GM21528 (cell line): Measurements from ENCODE around the gene GPS1.

ENCODE experiments used
- ATAC-seq: cut with Tn5 transposase; IDR thresholded peaks from one replicate; pipeline ENCODE4 v1.9.1; 2021; ENCODE audit warnings: mild to moderate bottlenecking, moderate library complexity; ENCODE audit not compliant: unreplicated experiment, low FRiP score

The GPS1 gene

GRCh38 chr17:82014432-82014831 lies 37.3 kb upstream of the GPS1 start:
- no peak for ATAC-seq

- no peak for ATAC-seq
Measured at GRCh38 chr17:82014971-82015310, 36.8 kb upstream of the GPS1 start.

GRCh38 chr17:82015311-82015971 lies 36.3 kb upstream of the GPS1 start:
- no peak for ATAC-seq

GRCh38 chr17:82016061-82016874 lies 35.4 kb upstream of the GPS1 start:
- ATAC-seq: no peak

GRCh38 chr17:82016875-82017459 lies 34.7 kb upstream of the GPS1 start:
- ATAC-seq: no peak

GRCh38 chr17:82017612-82018151 lies 34.0 kb upstream of the GPS1 start:
- ATAC-seq: no peak

- ATAC-seq: no peak
Measured at GRCh38 chr17:82018152-82018988, 33.3 kb upstream of the GPS1 start.

- ATAC-seq: no peak
Measured at GRCh38 chr17:82018989-82019689, 32.6 kb upstream of the GPS1 start.

- ATAC-seq: no peak
Measured at GRCh38 chr17:82019690-82020571, 31.8 kb upstream of the GPS1 start.

GRCh38 chr17:82020572-82021106 lies 31.1 kb upstream of the GPS1 start:
- no peak for ATAC-seq

- no peak for ATAC-seq
Measured at GRCh38 chr17:82021107-82021899, 30.4 kb upstream of the GPS1 start.

- ATAC-seq: no peak
Measured at GRCh38 chr17:82021900-82022309, 29.8 kb upstream of the GPS1 start.

- peak; percentile 1 for ATAC-seq
Measured at GRCh38 chr17:82022310-82022980, 29.3 kb upstream of the GPS1 start, which contains the start of gene CENPX. TSS of gene CENPX (minus strand) at chr17:82022878. CDS start at chr17:82022861, 17 bp downstream.

GRCh38 chr17:82022981-82023446 lies 28.7 kb upstream of the GPS1 start, which contains the start of gene LRRC45:
TSS of gene LRRC45 (plus strand) at chr17:82023305. CDS start at chr17:82023644, 339 bp downstream.
- peak; percentile 71 for ATAC-seq

GRCh38 chr17:82023447-82024241 lies 28.1 kb upstream of the GPS1 start:
- ATAC-seq: peak; percentile 0

- ATAC-seq: no peak
Measured at GRCh38 chr17:82024859-82025258, 26.8 kb upstream of the GPS1 start.
